ENCODE results near the gene RBP5.

Gene RBP5

GRCh38 chr12:7113389-7113871 is 15.3 kb downstream of the RBP5 start:
- POLR2A ChIA-PET = interaction anchor here (0.8 to 1.5 kb wide), 3 partner anchors 167 to 188 kb away, joined by 3 to 5 read pairs (median 3); no protein-coding TSS in a partner anchor
- Histone ChIP-seq H3K27ac (ENCODE audit: extremely low read depth, low read depth, low read length) (no peak overlapping the region), H3K4me1 (ENCODE audit: control insufficient read depth, insufficient read depth, low read length) (no peaks in the 10 kb centered on the region), H3K9me3 (ENCODE audit: control insufficient read depth, insufficient read depth, low read depth, low read length) (no peaks in the 10 kb centered on the region), H3K4me3 (ENCODE audit: low read depth, low read length) (no peak overlapping the region), H3K36me3 (ENCODE audit: control insufficient read depth in 2 of 2, insufficient read depth in 1 of 2, low read length in 2 of 2) (peaks cover 0 to 3% of the 10 kb centered on the region in 2 experiments; a peak in 1 of 3 replicates)
- TF ChIP-seq YY2 (tag by site-specific recombination; IDR thresholded peaks at IDR 0.05) (no peak), KLF10 (tag by site-specific recombination; IDR thresholded peaks at IDR 0.05) (no peak), MYNN (tag by site-specific recombination; IDR thresholded peaks at IDR 0.05; ENCODE audit: borderline replicate concordance) (no peak), CTCF (tag by site-specific recombination; IDR thresholded peaks at IDR 0.05) (peak; percentile 17; the same call in 1 of the 2 replicates), ZNF76 (tag by site-specific recombination; IDR thresholded peaks at IDR 0.05; ENCODE audit: borderline replicate concordance, low read depth) (no peak), ZBTB11 (tag by site-specific recombination; conservative IDR thresholded peaks at IDR 0.05; ENCODE audit: low read depth) (no peak), ZNF488 (tag by site-specific recombination; IDR thresholded peaks at IDR 0.05) (no peak), HOXC10 (CRISPR knock-in tag; IDR thresholded peaks at IDR 0.05) (no peak), ZNF654 (tag by site-specific recombination; IDR thresholded peaks at IDR 0.05; ENCODE audit: low read depth) (peak; percentile 76), ZNF366 (tag by site-specific recombination; conservative IDR thresholded peaks at IDR 0.05) (no peak), PATZ1 (tag by site-specific recombination; IDR thresholded peaks at IDR 0.05) (0 out of 2 replicates have a peak, but pooled peaks have one; percentile 24), SETDB1 (IDR thresholded peaks at IDR 0.05; ENCODE audit: insufficient read length, low read length) (no peak)
- CTCF ChIA-PET = interaction anchor here (0.6 to 4.0 kb wide), 24 partner anchors 9 to 777 kb away, joined by 3 to 46 read pairs (median 4); partner anchors contain the start of genes C12orf57, C1R, RNU7-1 and SPSB2

GRCh38 chr12:7112041-7112440 is 16.6 kb downstream of the RBP5 start:
- POLR2A ChIA-PET = interaction anchor here (2.2 kb wide), 1 partner anchor 168 kb away, joined by 9 read pairs; the partner anchor contains the start of genes C12orf57 and RNU7-1
- H3K4me1 ChIP-seq (ENCODE audit: control insufficient read depth, insufficient read depth, low read length) = no peaks in the 10 kb centered on the region
- CTCF ChIA-PET = interaction anchor here (0.9 to 4.0 kb wide), 13 partner anchors 11 to 240 kb away, joined by 3 to 46 read pairs (median 9); partner anchors contain the start of genes C12orf57, C1R, RNU7-1 and SPSB2
- H3K36me3 ChIP-seq (ENCODE audit: control insufficient read depth in 2 of 2, insufficient read depth in 1 of 2, low read length in 2 of 2) = peaks cover 0 to 3% of the 10 kb centered on the region in 2 experiments; a peak in 1 of 3 replicates
- no peak for TF ChIP-seq BCL6B (tag by site-specific recombination; IDR thresholded peaks at IDR 0.05)
- no peak for TF ChIP-seq ZNF488 (tag by site-specific recombination; IDR thresholded peaks at IDR 0.05)
- H3K27ac ChIP-seq (ENCODE audit: extremely low read depth, low read depth, low read length) = no peak overlapping the region
- H3K4me3 ChIP-seq (ENCODE audit: low read depth, low read length) = no peak overlapping the region
- no peaks in the 10 kb centered on the region for H3K9me3 ChIP-seq (ENCODE audit: control insufficient read depth, insufficient read depth, low read depth, low read length)
